Osteoblast (primary cell): ENCODE data around the gene MYH10. TPM values are rescaled to one million over a fixed set of nuclear protein-coding genes. Genes with fewer than 3 reads are reported as not detected.

Source experiments
- DNase-seq: peaks from one replicate; pipeline ENCODE4 v3.0.0; 2011; ENCODE audit warnings: low spot score, mixed read lengths; ENCODE audit not compliant: insufficient read length; ENCODE audit errors: missing footprints
- H2AFZ ChIP-seq: 2 replicates; pipeline ENCODE4 v1.6.0; 2011; ENCODE audit warnings: mild to moderate bottlenecking, low read length
- H3K27ac ChIP-seq: 2 replicates; pipeline ENCODE4 v1.5.1; 2011; ENCODE audit warnings: mild to moderate bottlenecking, low read depth, low read length, moderate library complexity
- H3K27me3 ChIP-seq: 2 replicates; pipeline ENCODE4 v1.6.0; 2012; ENCODE audit warnings: mild to moderate bottlenecking, control low read depth, inconsistent platforms, low read length, moderate library complexity; ENCODE audit not compliant: insufficient read depth
- H3K36me3 ChIP-seq: 2 replicates; pipeline ENCODE4 v1.5.1; 2011; ENCODE audit warnings: mild to moderate bottlenecking, low read length, control low read depth, moderate library complexity; ENCODE audit not compliant: insufficient read depth
- H3K4me1 ChIP-seq: 2 replicates; pipeline ENCODE4 v1.5.1; 2011; ENCODE audit warnings: mild to moderate bottlenecking, low read length, control low read depth, moderate library complexity; ENCODE audit not compliant: insufficient read depth
- H3K4me2 ChIP-seq: 2 replicates; pipeline ENCODE4 v1.6.0; 2011; ENCODE audit warnings: mild to moderate bottlenecking, low read length; ENCODE audit not compliant: insufficient read depth
- H3K4me3 ChIP-seq: fragments of 200-600 bp; sonication (generic); 3 replicates; pipeline ENCODE4 v1.5.1; 2012; ENCODE audit warnings: mild to moderate bottlenecking, low read length, inconsistent platforms; ENCODE audit not compliant: insufficient read depth
- H3K79me2 ChIP-seq: 2 replicates; pipeline ENCODE4 v1.6.0; 2012; ENCODE audit warnings: mild to moderate bottlenecking, low read length, control low read depth, inconsistent platforms; ENCODE audit not compliant: insufficient read depth
- H3K9me3 ChIP-seq: 2 replicates; pipeline ENCODE4 v1.5.1; 2011; ENCODE audit warnings: low read depth, low read length, control low read depth
- H4K20me1 ChIP-seq: 2 replicates; pipeline ENCODE4 v1.6.0; 2012; ENCODE audit warnings: mild to moderate bottlenecking, low read length, control low read depth; ENCODE audit not compliant: insufficient read depth
- CTCF ChIP-seq: IDR thresholded peaks from 2 replicates; pipeline ENCODE4 v1.5.1; 2011; ENCODE audit warnings: mild to moderate bottlenecking, low read depth, low read length, moderate library complexity; ENCODE audit errors: extremely low read depth
- small RNA-seq: library from RNA; depleted of rRNA; stranded (forward); fragments of <200 nt; gene quantifications from one replicate; pipeline ENCODE3, GENCODE V24; 2012
- total RNA-seq: library from RNA; depleted of rRNA; stranded (reverse); fragments of >200 nt; gene quantifications from 2 replicates; pipeline ENCODE4 v1.2.3, GENCODE V29; 2012

Gene MYH10
- total RNA-seq, 1 donor: 40.9 TPM

- DNase-seq: no peak
- Histone ChIP-seq H3K79me2 (no peaks in the 10 kb centered on the region), H3K36me3 (no peaks in the 10 kb centered on the region), H3K9me3 (no peaks in the 10 kb centered on the region), H2AFZ (no peak overlapping the region), H3K4me1 (peaks cover 13% of the 10 kb centered on the region), H3K27me3 (peaks cover 4% of the 10 kb centered on the region), H3K27ac (no peak overlapping the region), H3K4me3 (no peak overlapping the region), H4K20me1 (no peaks in the 10 kb centered on the region), H3K4me2 (no peak overlapping the region)
- no peak for TF ChIP-seq CTCF
Observed at GRCh38 chr17:8426802-8427201, 203.7 kb downstream of the MYH10 start.

- Histone ChIP-seq H3K27ac (no peak overlapping the region), H3K36me3 (no peaks in the 10 kb centered on the region), H2AFZ (no peak overlapping the region), H3K4me1 (peaks cover 9% of the 10 kb centered on the region), H3K9me3 (no peaks in the 10 kb centered on the region), H3K79me2 (no peaks in the 10 kb centered on the region), H3K4me3 (no peak overlapping the region), H4K20me1 (no peaks in the 10 kb centered on the region), H3K4me2 (no peak overlapping the region), H3K27me3 (peaks cover 4% of the 10 kb centered on the region)
- TF ChIP-seq CTCF: no peak
- no peak for DNase-seq
Observed at GRCh38 chr17:8426094-8426720, 204.3 kb downstream of the MYH10 start.

Small RNA genes lying within 50 kb of the gene (small RNA-seq; reads per million reads assigned to genes)
- not detected for gene RNU7-43P

Other genes with a start within 250 kb of the MYH10 start
- gene RPL26, start 247.5 kb downstream of the MYH10 start, total RNA-seq: 1,921 and 2,089 TPM in 2 replicates
- not detected in 2 replicates for gene RNF222, start 232.9 kb downstream of the MYH10 start, total RNA-seq
- 69.8 and 72.8 TPM in 2 replicates for gene NDEL1, start 194.8 kb downstream of the MYH10 start, total RNA-seq
- gene CCDC42, start 114.1 kb upstream of the MYH10 start, total RNA-seq: 0.36 TPM in 1 of 2 replicates, not detected in the other
- not detected in 2 replicates for gene SPDYE4, start 127.8 kb upstream of the MYH10 start, total RNA-seq
- gene MFSD6L, start 168.6 kb upstream of the MYH10 start, total RNA-seq: not detected in 2 replicates
- not detected in 2 replicates for gene PIK3R6, start 236.9 kb upstream of the MYH10 start, total RNA-seq